ENCODE results near the gene AP4E1. TPM values are rescaled to one million over a fixed set of nuclear protein-coding genes. Genes with fewer than 3 reads are reported as not detected.
"Not testable (repeated sequence)": the region's sequence is repeated elsewhere in the genome, so short reads cannot be mapped to it uniquely, and the experiment has no call there.

The AP4E1 gene
- polyA plus RNA-seq, 10 donors: 6.4 to 10.4 (median 8.4) TPM

GRCh38 chr15:51022206-51022605, 113.7 kb downstream of the AP4E1 start:
- DNase-seq: no peak

DNA sequence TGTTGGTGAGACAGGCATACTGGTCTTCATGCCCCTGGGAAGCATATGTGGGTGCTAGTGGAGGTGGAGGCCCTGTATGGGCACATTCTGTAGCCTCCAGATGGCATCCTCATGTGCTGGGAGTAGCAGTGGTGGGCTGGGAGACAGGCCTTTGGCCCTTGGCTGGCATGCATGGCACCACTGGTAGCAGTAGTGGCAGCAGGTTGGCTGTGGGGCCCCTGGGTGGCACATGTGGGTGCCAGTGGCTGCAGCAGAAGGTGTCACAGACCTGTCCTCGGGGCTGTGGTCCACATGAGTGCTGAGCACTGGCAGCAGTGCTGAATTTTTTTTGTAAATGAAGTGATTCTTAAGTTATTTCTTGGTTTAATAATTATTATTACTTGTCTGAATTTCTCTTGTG, 115.0 kb downstream of the AP4E1 start:
- no peak for DNase-seq

GRCh38 chr15:51024735-51025453, 116.4 kb downstream of the AP4E1 start:
- DNase-seq: peak; percentile 15 to 33 (median 29)

- no peak for DNase-seq
Observed at GRCh38 chr15:51025454-51025846, 117.0 kb downstream of the AP4E1 start.

DNA sequence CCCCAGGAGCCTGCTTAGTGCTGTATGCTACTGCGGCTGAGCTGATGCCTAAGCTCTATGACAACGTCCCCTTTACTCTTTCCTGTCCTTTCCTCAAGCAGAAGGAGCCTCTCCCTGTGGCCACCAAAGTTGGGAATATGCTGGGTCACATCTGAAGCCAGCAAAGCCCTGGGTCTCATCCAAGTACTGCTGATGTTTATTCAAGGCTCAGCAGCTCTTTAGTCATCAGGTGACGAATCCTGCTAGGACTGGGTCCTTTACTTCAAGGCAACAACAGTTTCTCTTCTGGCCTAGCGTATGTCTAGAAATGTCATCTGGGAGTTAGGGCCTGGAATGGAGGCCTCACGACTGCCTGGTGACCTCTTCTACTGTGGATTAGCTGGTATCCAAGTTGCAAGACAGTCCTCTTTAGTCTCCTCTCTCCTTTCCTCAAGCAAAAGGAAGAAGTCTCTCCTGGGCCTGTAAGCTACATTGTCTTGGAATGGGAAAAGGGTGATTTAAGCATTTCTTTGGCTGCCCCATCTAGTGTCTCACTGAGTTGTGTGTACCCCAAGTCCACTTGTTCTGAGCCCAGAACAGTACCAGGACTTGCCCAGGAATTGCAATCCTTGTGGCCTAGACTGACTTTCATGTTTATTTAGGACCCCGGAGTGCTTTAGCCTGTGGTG, 122.3 kb downstream of the AP4E1 start:
- DNase-seq: no peak

- not testable (repeated sequence) for DNase-seq
Observed at GRCh38 chr15:51037474-51037873, 129.0 kb downstream of the AP4E1 start.

DNA sequence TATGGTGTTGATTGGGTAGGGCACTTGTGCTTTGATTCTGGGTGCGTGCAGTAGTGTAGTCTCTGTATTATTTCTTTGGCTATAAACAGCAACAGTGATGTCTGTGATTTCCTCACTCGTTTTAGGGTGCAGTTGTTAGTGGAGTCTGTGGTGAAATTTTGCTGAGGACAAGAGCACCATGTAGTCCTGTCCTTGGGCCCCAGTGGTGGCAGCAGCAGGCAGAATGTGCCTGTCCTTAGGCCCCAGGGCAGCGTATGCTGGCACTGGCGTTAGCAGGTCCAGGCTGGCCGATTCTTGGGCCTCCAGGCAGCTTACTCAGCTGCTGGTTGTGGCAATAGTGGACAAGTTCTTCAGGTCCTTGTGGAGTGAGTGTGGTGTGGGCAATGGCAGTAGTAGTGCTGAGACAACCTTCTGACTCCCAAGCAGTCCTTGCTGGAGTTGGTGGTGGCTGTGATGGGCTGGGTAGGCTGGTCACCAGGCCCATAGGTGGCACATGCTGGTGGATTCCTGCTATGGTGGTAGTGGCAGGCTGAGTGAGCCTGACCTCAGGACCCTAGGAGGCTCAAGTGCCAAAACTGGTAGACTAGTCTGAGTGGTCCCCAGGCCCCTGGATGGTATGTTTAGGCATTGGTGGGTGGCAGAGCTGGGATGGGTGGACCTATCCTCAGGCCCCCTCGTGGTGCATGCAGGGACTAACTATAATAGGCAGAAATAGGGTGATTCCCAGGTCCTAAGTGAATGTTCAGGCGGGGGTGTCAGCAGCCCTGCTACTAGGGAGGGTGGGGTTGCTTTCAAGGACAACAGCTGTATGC, 129.9 kb downstream of the AP4E1 start:
- no peak for DNase-seq

DNA sequence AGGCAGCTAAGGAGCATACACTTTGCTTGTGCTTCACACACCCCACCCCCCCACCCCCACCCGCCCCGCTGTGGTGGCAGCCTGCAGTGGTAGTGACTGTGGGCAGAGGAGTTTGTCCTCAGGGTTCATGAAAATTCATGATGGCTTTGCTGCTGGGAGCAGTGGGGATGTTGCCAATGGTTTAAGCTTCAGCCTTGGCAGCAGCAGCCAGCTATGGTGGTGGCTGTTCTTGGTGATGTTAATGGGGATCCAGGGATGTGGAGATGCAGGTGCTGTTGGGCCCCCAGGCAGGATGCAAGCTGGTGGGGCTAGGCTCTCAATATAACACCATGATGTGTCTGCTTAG, 130.5 kb downstream of the AP4E1 start:
- DNase-seq: no peak

- no peak for DNase-seq
Observed at GRCh38 chr15:51044037-51044727, 135.7 kb downstream of the AP4E1 start.

GRCh38 chr15:51046016-51046415, 137.5 kb downstream of the AP4E1 start:
- DNase-seq: no peak

GRCh38 chr15:51046799-51047449, 138.4 kb downstream of the AP4E1 start:
- peak in 2 of 3 donors; percentile 17 to 37 for DNase-seq

- no peak for DNase-seq
Observed at GRCh38 chr15:51048308-51048707, 139.8 kb downstream of the AP4E1 start.

DNA sequence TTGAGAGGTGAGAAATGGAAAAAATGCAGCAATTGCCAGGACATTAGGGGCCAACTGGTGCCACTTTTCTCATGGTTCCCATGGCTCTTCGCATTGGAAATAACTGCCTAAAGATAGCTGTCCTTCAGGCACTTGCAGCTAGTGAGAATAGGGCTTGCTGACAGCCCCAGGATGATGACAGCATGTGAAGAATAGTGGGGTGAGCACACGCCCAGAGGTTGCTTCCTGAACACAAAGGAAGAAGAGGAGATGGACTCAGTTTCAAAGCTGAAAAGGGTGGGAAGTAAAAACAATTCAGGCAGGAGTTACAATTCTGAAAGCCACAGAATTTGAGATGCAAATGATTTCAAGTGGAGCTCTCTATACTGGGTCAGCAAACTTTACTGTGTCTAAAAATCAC, 140.6 kb downstream of the AP4E1 start:
- DNase-seq: no peak

GRCh38 chr15:51051776-51052175, 143.3 kb downstream of the AP4E1 start:
- peak; percentile 46 to 83 (median 68) for DNase-seq

- no peak for DNase-seq
Observed at GRCh38 chr15:51053571-51053970, 145.1 kb downstream of the AP4E1 start.

GRCh38 chr15:51054535-51054934, 146.1 kb downstream of the AP4E1 start:
- no peak for DNase-seq

Other genes starting within 250 kb of the AP4E1 start
- gene TRPM7, start 221.9 kb upstream of the AP4E1 start, polyA plus RNA-seq (ENCODE audit: insufficient read length in 10 of 10): 10 to 100 TPM; 15.2 to 26.8 (median 21.2) TPM
- 10 to 100 TPM; 39.6 to 61.8 (median 51.6) TPM for gene SPPL2A, start 143.0 kb upstream of the AP4E1 start, polyA plus RNA-seq (ENCODE audit: insufficient read length in 10 of 10)
- 1 to 10 TPM; 1.5 to 3.2 (median 2.2) TPM for gene TNFAIP8L3, start 186.2 kb downstream of the AP4E1 start, polyA plus RNA-seq (ENCODE audit: insufficient read length in 10 of 10)

Measured in muscle of back (tissue), 11 donors.